Activated CD8-positive, alpha-beta memory T cell treated with anti-CD3 and anti-CD28 coated beads, Interleukin-2, amount 50 U/mL, for 1 hour (primary cell): ENCODE measurements around the gene CASP2.
"Not testable (repeated sequence)": the region's sequence is repeated elsewhere in the genome, so short reads cannot be mapped to it uniquely, and the experiment has no call there.

ENCODE experiments used
- DNase-seq: peaks from one replicate; pipeline ENCODE4 v3.0.0-alpha.2; 2020; ENCODE audit errors: extremely low read depth

The CASP2 gene

DNA sequence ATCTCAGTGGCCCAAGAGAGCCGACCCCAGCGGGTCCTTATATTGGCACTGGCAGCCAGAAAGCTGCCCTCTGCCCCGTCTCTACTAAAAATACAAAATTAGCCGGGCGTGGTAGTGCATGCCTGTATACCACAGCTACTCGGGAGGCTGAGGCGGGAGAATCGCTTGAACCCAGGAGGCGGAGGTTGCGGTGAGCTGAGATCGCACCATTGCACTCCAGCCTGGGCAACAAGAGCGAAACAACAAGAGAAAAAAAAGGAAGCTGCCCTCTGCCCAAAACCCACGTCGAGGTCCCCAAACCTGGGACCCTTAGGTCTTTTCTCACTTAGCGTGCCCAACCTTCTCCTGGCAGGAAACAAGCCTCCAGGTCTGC lies 24.0 kb upstream of the CASP2 start:
- not testable (repeated sequence) for DNase-seq

DNA sequence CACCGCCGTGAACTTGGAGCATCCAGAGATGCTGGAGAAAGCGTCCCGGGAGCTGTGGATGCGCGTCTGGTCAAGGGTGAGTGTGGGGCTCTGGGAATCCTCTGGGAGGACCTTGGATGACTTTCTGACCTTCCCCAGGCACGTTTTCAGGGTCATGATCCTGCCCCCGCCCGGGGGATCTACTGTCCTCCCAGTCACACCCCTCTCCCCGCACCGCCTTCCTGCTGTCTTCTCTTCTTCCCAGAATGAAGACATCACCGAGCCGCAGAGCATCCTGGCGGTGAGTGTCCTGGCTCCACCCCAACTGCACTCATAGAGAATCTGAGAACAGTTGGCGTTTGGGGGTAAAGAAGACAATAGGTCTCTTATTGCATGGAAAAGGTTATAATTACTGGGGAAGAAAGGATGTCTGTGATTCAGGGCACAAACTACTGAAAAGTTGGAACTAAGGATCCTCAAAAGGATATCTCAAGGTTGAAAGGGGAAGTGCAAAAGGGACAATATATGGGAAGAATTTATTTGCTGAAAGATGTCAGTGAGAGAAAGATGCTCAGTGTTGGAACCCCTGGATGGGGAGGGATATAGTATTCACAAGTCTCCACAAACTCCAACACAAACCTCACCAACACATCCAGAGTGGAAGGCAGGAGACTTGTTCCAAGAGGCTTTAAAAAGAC lies 23.0 kb upstream of the CASP2 start:
- DNase-seq: no peak

DNA sequence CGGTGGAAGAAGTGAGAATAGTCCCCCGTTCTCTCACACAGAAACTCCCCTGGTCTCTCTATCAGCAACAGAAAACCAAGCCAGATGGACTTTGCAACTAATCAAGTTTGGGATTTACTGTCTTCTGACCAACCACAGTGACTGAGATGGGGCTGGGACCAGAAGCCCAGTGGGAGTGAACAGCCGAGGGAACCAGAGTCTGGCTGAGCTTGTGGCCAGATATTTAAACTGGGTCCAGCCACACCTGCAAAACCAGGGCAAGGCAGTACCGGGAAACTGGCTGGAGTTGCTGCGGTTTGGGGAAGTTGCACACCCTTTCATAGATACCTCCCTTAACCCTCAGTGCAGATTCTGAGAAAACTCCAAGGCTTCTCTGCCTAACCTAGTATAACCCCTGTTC lies 18.9 kb upstream of the CASP2 start:
- no peak for DNase-seq

DNA sequence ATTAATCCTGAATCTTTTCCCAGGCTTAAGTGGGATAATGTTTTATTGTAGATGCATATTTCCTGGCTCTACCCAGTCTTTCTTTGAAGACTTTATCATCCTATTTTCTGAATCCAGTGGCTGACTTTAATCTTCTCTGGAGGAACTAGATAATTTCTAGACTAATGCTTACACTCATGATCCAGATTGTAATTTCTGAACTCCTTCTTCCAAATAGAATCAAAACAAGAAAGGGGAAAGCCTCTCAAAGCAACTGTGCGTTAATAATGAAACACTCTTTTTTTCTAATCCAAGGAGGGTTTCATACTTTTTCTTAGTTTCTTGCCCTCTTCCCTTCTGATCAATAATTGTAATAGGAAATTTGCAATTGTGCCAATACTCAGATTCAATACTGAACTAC lies 16.9 kb upstream of the CASP2 start:
- DNase-seq: no peak

DNA sequence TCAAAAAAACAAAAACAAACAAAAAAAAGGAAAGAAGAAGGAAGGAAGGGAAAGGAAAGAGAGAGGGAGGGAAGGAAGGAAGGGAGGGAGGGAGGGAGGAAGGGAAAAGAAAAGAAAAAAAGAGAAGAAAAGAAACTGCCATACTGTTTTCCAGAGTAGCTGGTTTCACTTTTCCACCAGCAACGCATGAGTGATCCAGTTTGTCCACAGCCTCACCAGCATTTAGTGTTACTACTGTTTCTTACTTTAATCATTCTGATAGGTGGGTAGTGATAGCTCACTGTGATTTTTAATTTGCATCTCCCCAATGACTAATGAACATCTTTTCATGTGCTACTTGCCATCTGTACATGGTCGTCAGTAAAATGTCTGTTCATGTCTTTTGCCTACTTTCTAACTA lies 15.3 kb upstream of the CASP2 start:
- no peak for DNase-seq

DNA sequence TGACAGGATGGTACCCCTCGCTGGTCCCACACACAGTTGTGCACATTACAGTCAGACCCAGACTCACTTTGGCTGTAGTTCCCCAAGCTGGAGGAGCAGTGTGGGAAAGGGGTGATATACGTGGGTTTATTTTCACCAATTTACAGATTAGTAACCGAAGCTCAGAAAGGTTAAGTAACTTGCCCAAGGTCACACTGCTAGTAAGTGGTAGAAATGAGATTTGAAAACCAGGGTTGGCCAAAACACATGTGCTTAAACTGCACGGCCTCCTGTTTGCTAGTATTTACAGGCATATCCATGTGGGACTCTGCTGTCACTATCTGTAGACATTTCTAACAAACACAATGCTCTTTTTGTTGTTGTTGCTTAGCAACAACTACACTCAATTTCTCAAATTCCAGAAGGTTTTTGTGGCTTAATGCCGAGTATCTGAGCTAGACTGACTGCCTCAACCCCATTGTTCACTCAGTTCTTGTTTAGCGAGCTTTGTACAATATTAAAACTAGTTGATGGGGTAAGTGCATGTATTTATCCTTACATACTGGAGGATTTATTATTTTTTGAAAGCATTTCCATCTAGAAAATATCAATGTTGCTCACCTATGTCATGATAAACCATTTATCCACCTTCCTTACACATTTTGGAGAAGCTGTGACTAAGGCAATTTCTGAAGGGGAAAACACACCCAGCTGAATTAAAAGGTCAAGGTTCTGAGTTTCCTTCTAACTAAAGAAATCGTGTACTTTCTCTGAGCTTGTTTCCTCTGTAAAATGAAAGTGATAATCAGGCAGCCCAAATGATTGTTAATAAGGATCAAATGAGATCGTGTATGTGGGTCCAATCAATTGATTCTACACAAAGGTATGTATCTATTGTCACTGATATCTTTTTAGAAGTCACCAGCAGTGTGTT lies 8.7 kb upstream of the CASP2 start:
- no peak for DNase-seq

DNA sequence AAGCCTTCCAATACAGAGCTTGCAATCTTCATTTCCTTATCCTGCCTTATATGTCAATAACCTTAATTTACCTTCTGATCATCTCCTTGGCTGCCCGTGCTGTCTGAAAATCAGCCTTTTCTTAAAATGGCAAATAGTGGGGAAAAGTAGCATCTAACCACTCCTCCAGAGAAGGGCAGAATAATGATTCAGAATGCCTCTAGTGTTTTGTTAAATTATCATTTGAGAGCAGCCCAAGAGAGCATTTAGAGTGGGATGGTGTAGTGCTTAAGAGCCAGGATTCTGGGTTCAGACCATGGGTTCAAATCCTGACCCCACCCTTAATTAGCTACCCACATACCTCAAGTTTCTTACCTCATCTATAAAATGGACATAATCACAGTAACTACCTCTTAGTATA lies 8.0 kb upstream of the CASP2 start:
- no peak for DNase-seq

DNA sequence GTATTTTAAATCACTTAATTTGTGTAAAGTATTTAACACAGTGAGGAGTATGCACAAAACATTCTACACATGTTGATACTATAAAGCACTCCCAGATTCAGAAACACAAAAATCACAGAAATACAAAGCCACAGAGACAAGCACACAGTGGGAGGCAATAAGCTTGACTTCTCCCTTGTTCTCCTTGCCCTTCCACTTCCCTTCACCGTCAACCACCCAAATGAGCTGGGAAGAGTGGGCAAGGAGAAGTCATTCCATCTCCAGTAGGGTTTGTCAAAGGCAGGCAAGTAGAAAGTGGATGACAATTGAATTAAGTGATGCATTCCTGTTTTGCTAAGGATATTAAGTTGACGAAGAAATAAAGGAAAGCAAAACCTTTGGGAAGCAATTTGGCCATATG lies 7.6 kb upstream of the CASP2 start:
- no peak for DNase-seq

DNA sequence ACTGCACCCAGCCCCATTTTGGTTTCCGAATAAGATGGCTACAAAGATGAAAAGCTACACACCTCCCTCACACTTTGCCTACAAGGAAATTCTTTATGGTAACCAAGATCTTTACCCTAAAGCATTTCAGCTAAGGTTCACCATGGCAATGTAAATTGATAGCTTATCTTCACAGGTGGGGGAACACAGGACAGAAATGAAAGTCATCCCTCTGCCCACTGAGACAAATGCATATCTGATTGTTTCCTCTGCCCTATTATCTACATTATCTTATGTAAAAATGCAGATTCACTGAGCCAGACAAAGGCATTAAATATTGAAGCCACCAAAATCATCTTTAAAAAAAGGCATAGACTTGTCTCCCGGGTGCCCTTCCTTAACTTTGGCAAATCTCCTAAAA lies 6.6 kb upstream of the CASP2 start:
- DNase-seq: no peak

DNA sequence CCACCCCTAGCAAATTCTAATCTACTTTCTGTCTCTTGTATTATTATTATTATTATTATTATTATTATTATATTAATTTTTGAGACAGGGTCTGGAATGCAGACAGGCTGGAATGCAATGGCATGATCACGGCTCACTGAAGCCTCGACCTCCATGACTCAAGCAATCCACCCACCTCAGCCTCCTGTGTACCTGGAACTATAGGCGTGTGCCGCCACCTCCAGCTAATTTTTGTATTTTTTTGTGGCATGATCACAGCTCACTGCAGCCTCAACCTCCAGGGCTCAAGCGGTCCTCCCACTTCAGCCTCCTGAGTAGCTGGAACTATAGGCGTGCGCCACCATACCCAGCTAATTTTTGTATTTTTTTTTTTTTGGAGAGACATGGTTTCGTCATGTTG lies 6.0 kb upstream of the CASP2 start:
- DNase-seq: no peak

DNA sequence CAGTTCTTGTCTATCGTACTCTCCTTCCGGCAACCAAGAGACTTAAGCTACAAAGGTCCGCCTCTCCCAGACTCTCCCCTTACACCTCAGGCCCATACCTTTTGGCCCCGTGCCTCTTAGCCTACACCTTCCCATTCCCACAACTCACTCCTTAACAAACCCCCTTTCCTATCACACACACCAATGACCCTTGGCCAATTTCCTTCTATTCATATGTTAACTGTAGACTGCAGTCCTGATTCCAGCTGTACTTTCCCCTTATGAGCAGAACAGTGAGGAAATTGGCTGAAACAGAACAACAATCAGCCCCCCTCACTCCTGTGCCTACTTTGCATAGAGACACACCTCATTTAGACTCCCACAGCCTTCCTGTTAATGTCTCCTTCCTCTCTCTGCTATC lies 4.8 kb upstream of the CASP2 start:
- no peak for DNase-seq

DNA sequence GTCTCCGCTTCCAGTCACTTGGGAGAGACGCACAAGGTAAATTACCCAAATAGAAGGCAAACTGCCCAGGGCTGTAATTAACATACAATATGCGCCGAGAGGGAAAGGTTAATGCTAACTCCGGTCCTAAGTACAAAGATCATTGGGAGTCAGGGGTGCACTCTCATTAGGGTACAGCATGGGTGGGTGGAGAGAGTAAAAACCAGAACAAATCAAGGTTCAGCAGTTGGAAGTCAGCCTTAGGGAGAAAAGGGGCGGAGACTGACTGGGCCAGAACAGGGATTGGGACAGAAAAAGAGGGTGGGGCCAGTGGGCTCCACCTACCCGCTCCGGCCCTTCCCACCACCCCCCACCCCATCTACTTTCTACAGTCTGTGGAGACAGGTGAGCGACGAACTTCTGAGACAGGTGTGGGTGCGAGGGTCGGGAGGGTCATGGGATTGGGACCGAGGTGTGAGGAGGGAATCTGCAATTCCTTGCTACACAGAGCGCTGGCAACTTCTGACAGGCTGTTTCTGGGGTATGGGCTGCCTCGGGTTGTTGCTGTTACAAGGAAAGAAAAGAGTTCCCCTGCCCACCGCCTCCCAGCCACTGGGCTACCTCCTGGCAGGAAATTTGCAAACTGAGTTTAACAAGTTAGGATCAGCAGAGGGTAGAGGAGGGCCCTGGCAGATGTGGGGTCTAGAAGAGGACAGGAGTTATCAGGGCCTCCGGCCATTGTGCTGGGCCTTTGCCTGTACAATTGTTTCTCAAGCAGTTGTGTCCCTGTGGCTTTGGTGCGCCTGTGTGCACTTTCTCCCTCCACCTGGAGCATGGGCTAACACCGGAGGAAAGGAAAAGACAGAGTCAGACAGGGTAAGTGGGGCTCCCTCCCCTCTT lies 3.3 kb upstream of the CASP2 start, which contains the start of gene TMEM139:
Gene TMEM139 (plus strand): TSS at position 368 of the 879 bp plus-strand sequence. CDS start 1,000 bp downstream, outside the sequence.
- no peak for DNase-seq

DNA sequence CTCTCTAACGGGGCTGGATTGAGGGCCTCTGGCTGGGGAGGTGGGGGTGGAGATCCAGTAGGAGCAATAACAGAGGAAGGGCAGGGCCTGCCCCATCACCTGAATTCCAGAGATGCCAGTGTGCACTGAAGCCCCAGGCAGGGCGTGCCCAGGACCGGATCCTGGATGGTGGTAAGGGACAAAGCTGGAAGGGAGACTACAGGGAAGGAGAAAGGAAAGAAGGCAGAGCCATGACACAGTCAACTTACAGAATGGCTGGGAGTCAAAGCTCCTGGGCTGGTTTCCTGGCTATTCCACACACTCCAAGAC lies 2.7 kb upstream of the CASP2 start:
- DNase-seq: no peak

DNA sequence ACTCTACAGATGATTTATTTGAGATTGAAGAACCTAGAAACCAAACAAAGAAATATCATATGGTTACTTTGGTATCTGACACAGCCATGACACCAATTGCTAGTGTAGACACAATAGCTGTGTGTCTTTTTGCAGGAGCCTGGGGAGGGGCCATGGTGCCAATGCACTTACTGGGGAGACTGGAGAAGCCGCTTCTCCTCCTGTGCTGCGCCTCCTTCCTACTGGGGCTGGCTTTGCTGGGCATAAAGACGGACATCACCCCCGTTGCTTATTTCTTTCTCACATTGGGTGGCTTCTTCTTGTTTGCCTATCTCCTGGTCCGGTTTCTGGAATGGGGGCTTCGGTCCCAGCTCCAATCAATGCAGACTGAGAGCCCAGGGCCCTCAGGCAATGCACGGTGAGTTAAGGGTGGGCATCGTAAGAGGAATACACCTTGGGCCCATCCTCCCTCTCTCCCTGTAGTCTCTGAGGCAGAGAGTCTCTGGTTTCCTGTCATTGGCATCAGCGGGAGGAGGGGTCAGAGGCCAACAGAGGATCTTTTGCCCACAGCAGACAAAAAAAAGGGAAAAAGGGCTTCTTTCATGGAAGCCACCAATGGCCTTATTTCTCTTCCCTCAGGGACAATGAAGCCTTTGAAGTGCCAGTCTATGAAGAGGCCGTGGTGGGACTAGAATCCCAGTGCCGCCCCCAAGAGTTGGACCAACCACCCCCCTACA lies 2.2 kb upstream of the CASP2 start:
- DNase-seq: no peak

DNA sequence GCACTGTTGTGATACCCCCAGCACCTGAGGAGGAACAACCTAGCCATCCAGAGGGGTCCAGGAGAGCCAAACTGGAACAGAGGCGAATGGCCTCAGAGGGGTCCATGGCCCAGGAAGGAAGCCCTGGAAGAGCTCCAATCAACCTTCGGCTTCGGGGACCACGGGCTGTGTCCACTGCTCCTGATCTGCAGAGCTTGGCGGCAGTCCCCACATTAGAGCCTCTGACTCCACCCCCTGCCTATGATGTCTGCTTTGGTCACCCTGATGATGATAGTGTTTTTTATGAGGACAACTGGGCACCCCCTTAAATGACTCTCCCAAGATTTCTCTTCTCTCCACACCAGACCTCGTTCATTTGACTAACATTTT lies 1.6 kb upstream of the CASP2 start:
- DNase-seq: no peak

DNA sequence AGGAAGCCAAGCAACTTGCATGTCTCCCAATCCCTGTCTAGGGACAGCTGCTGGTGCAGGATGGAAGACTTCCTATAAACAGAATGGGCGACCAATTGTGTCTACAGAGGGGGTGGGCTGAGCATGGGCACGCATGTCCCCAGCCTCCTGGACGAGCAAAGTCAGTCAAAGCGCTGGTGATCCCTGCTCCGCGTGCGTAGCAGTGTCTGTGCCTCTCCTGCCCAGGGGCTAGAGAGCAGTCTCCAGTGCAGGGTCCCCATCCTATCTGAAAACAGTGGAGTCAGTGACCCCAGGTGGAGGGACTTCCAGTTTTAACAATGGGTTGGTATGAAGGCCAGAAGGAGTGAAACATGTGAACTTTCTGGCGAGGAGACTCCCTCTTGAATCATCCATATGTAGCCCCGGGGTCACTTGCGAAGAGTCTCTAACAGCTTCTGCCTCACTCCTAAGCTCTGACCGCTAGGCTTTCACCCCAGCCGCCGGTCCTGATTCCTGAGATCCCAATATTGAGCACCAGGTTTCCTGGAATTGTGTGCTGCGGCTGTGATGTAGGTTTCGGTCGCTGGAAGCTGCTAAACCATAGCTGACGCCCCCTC lies 714 bp upstream of the CASP2 start:
- DNase-seq: no peak

DNA sequence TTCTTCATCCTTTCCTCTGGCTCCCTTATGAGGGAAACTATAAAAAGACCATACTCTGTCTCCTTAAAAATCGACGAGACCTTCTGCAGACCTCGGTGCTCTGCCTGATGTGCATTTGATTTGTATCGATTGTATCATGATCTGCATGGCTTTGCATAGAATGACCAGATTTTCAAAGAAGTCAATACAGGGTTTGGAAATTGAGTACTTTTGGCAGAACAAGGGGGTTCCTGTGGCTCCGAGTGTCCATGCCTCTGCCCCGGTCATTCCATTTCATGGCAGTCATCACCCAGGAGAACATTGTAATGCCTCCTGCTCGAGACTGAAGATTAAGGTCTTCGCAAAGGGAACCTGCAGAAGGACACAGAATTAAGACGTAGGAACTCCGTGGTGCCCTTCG lies 685 bp downstream of the CASP2 start:
- no peak for DNase-seq

DNA sequence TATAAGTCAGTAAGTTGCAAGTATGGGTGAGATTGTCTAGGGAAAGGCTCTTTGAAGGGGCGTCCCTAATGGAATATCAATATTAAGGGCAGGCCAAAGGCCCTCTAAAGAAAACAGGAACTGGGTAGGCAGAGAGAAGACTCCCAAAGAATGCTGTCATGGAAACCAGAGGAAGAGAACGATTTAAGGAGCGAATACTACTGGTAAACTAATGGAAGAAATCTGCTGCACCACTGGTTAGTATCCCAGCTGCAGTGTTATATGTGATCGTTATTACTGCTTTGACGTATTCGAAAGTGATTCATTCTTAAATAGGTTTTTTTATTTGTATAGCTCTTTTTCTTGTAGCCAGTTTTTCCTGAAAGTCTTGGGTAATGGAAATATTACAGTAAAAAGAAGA lies 1.3 kb downstream of the CASP2 start:
- DNase-seq: no peak

DNA sequence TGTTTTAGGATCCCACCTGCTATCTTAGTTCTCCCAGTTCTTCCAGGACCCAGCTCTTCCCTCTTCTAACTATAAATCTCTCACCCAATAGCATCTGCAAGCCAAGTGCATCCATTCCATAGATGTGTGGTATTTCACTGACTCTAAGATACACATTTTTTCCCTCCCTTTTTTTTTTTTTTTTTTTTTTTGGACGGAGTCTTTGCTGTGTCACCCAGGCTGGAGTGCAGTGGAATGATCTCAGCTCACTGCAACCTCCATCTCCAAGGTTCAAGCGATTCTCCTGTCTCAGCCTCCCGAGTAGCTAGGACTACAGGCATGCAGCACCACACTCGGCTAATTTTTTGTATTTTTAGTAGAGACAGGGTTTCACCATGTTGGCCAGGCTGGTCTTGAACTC lies 1.7 kb downstream of the CASP2 start:
- not testable (repeated sequence) for DNase-seq

DNA sequence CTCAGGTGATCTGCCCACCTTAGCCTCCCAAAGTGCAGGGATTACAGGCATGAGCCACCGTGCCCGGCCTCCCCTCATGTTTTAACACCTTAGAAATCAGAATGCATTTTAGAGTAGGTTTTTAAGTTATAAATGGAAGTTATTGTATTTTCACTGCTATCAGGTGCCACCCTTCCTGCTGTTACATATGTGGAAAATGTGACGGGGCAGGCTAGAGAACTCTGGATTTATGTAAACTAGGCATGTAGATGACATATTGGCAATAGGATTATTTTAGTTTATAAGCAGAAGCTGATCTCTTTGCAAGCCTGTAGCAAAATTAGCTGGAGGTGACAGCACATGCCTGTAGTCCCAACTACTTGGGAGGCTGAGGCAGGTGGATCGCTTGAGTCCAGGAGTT lies 2.1 kb downstream of the CASP2 start:
- no peak for DNase-seq

DNA sequence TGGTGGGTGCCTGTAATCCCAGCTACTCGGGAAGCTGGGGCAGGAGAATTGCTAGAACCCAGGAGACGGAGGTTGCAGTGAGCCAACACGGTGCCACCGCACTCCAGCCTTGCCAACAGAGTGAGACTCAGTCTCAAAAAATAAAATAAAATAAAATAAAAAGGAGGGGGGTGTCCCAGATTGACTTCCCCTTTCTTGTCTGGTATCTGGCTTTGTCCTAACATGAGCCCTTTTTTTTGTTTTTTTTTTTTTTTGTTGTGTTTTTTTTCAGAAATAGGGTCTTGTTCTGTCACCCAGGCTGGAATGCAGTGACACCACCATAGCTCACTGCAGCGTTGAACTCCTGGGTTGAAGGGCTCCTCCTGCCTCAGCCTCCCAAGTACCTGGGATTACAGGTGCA lies 4.7 kb downstream of the CASP2 start:
- DNase-seq: no peak

DNA sequence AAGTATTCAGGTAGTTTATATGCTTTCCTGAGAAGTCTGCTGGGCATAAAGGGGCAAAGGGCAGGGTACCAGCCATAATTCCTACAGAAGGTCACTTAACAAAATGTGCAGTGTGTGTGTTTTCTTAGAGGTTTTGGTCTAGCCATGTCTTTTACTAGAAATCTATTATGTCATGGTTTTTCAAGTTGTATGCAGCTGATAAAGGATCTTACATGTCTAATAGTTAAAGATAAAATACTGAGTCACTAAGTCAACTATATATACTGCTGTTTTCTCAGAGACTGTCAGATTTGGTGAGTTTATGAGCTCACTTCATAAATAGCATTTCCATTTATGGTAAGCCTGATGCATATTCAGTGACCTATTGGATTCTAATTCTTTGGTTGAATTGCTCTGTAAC lies 7.7 kb downstream of the CASP2 start:
- no peak for DNase-seq
